HFF-Myc (cell line): ENCODE results near the gene LENEP.

ENCODE experiments used
- DNase-seq: peaks from one replicate; pipeline ENCODE4 v3.0.0-alpha.2; 2011; ENCODE audit warnings: low read depth; ENCODE audit errors: extremely low read depth
- H3K4me3 ChIP-seq: replicated peaks from 2 replicates; pipeline ENCODE4 v1.5.1; 2011; ENCODE audit warnings: low read depth, mild to moderate bottlenecking, control low read depth, low read length
- CTCF ChIP-seq: IDR thresholded peaks from 2 replicates; pipeline ENCODE4 v1.5.1; 2012; ENCODE audit warnings: mild to moderate bottlenecking, low read depth, low read length, control low read depth; ENCODE audit errors: missing control alignments

Gene LENEP

DNA sequence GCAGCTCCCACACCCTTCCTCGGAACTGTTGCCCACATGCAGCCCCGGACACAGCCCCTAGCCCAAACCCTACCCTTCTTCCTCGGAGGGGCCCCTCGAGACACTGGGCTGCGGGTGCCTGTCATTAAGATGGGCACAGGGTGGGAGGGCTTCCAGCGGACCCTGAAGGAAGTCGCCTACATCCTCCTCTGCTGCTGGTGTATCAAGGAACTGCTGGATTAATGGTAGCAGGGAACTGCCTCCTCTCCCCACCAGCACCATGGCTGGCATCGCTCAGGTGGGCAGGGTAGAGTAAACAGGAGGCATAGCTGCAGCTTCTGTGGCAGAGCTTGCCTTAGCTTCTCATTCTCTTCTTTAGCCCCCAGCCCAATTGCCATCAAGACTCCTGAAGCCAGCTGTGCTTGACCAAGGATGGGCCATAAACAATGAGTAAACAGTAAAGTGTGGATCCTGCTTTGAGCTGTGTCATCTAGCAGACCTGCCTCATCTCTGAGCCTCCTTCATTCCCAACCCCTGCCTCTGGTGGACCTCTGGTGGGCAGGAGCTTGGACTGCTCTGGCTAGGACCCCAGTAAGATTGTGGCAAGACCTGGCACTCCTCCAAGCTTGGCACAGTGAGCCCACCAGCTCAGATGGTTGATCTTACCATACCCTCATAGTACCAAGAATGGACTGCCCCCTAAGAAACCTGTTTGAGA, at the start of gene LENEP:
Gene LENEP, plus strand, starts transcription at position 15 of the 697 bp plus-strand sequence. Its CDS starts 22 bp downstream, at position 37.
- no peak for DNase-seq
- no peak within 1 kb of the TSS for H3K4me3 ChIP-seq
- no peak for TF ChIP-seq CTCF

DNA sequence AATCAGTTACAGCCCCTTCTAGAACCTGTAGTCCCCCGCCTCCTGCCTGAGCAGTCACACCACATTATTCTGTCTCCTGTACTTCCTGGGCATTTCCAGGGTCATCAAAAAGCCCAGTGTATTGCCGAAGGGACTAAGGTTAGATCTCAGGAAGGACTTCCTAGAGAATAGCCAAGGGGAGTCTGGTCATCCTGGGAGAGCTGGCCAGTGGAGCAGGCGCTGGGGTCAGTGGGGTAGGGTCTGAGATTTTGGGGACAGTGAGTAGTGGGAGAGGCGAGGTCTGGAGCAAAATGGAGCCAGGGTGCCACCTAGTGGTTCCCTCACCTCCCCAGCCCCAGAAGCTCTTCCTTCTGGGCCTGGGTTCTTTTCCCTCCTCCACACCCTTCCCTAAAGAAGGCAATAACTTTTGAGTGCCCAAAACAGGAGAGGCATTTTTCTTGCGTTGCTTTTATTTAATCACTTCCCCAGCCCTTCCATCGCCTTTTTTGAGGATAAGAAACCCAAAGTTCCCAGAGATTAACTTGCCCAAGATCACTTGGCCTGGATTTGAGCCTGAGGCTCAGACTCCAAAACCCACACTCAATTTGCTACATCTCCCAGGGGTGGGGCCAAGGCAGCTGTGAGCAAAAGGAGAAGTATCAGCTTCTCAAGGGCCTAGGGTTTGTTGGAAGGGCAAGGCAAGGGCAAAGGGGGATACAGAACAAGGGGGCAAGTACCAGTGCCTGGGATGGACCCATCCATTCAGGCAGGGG, 49.6 kb upstream of the LENEP start:
- no peak overlapping the region for H3K4me3 ChIP-seq
- DNase-seq = no peak
- peak; percentile 87 for TF ChIP-seq CTCF

- DNase-seq = no peak
- H3K4me3 ChIP-seq = no peak overlapping the region
- TF ChIP-seq CTCF = no peak
Observed at GRCh38 chr1:154944401-154945159, 48.8 kb upstream of the LENEP start.

DNA sequence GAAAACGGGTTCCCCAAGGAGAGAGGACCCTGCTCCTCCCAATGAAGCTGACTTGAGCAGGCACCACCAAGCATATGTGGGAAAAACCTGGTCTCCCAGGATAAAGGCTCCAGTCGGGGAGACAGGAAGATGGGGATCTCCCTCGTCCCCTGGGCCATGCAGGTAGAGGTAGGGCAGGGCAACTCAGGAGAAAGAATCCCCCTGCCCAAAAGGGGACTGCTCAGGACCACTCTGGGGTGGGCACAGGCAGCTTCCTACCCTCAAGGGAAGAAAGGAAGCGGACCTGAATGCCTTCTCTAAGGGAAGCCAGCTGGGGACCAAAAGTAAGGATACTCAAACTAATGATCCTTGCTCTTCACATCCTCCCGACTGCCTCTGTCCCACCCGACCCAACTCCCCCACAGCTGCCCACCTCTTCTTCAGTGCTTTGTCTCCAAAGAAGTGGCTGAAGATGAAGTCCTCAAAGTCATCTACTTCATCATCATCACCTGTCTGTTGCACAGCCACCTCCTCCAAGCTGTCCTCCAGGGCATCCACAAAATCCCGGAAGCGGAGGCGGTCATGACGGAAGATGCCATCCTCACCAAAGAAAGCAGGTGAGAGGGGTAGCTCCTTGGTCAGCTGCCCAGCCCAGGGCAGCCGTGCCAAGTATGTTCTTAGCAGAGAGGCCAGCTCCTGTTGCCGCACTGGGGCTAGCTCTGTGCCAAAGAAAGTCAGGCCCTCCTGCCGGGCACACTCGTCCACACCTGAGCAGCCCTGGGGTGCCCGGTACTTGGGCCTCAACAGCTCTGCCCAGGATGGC, 48.0 kb upstream of the LENEP start:
- TF ChIP-seq CTCF = no peak
- no peak for DNase-seq
- no peak overlapping the region for H3K4me3 ChIP-seq

DNA sequence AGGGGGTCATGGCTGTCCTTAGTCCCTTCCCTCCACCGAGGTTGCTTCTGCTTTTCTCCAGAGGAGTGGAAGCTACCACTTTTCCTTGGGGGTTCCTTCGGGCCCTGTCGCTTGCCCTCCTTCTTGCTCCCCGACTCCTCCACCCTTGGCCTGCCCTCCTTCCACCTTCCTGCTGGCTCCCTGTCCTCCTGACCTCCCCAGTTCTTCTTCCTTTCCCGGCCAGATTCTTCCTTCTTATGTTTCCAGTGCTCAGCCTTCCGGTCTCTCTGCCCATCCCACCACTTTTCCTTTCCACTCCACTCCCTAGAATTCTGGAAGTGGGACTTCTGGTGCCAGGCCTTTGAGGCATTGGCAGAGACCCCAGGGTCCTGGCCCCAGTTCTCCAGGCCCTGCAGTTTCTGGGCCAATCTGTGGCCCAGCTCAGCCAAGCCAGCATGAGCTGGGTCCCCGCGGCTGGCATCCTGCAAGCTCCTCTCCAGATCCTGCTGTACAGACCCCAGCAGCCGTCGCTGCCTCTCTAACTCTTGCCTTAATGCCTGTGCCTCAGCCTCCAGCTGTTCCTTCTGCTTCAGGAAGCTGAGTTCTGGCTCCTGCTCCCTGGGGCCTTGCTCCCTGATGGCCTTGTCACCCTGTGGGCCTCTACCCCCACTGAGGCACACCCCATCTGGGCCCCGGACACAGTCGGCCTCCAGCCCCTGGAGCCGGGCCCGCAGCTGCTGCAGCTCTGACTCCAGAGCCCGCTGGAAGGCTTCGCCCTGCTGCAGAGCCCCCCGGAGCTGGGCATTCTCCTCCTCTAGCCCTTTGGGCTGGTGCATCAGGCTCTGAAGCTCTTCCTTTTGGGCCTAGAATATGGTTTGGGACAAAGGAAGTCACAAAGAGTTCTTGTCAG, 47.2 kb upstream of the LENEP start:
- no peak for DNase-seq
- no peak for TF ChIP-seq CTCF
- H3K4me3 ChIP-seq = no peak overlapping the region

- DNase-seq = no peak
- no peak overlapping the region for H3K4me3 ChIP-seq
- no peak for TF ChIP-seq CTCF
Observed at GRCh38 chr1:154948079-154948478, 45.3 kb upstream of the LENEP start.
